Pancreas (tissue), 10 donors: ENCODE results near the gene RHBDF2. TPM values are rescaled to one million over a fixed set of nuclear protein-coding genes. Genes with fewer than 3 reads are reported as not detected.

ENCODE experiments used
- ATAC-seq, 4 donors: fragments of 200-7000 bp; cut with Tn5 transposase; one replicate each; pipeline versions ENCODE4 v1.8.0 to v1.9.1; 2020; ENCODE audit warnings: mild to moderate bottlenecking in 4 of 4, moderate library complexity in 4 of 4
- DNase-seq, 6 donors: peaks; one replicate each; pipeline ENCODE4 v3.0.0-alpha.2; 2020
- FAIRE-seq: peaks from 2 replicates; lab custom pipeline; 2012; peaks lifted over from hg19 to GRCh38; lab: Jason Lieb, UNC
- H3K27ac ChIP-seq, 4 donors: fragments of 200-600 bp; sonication (generic); 1 replicate in 3 of 4; 2 replicates in 1 of 4; pipeline versions ENCODE4 v1.5.0 to v1.8.0; 2020
- H3K27me3 ChIP-seq, 4 donors: fragments of 200-600 bp; one replicate each; pipeline ENCODE4 v1.8.0; 2021
- H3K36me3 ChIP-seq, 3 donors: fragments of 200-600 bp; sonication (generic) in 1 of 3; one replicate each; pipeline versions ENCODE4 v1.5.0 to v1.8.0; 2020 to 2021
- H3K4me1 ChIP-seq, 3 donors: fragments of 200-600 bp; one replicate each; pipeline ENCODE4 v1.8.0; 2021
- H3K4me3 ChIP-seq, 4 donors: fragments of 200-600 bp; sonication (generic) in 2 of 4; one replicate each; pipeline versions ENCODE4 v1.5.0 to v1.8.0; 2020 to 2021
- H3K9me3 ChIP-seq, 4 donors: fragments of 200-600 bp; one replicate each; pipeline ENCODE4 v1.8.0; 2021
- WGBS, 2 donors: extraction: QIAGEN DNeasy Blood & Tissue Kit; methylation state at CpG; one replicate each; pipeline ENCODE4 v1.1.7; 2013; 5-methylcytosine and 5-hydroxymethylcytosine counted together
- intact Hi-C, 3 donors: fragments of 100-400 bp; cut with DNase I; formaldehyde crosslinking; loops; one replicate each; pipeline versions ENCODE4 v1.11.1 to v1.14.2; 2022
- polyA plus RNA-seq, 2 donors: library from polyadenylated mRNA; stranded (reverse); fragments of 200-250 nt; gene quantifications; one replicate each; pipeline ENCODE4 v1.2.3, GENCODE V29; 2013
- total RNA-seq, 6 donors: library from RNA; stranded (reverse); fragmentation: NEBNext Ultra II Directional in 4 of 6; extraction: Animal tissue kit (Norgen Biotek cat#: 25700) in 4 of 6; gene quantifications; one replicate each; pipeline versions ENCODE4 v1.2.1 to v1.2.4, GENCODE V29; 2021 to 2023
- TF ChIP-seq, protein P1 (sequence below), 4 donors: fragments of 200-600 bp; sonication (generic) in 3 of 4; IDR thresholded peaks; one replicate each; pipeline versions ENCODE4 v1.5.0 to v1.8.0; 2021; ENCODE audit warnings: antibody characterized with exemption in 4 of 4
- donor health status: healthy with polysubstance abuse.
- donor health status: DM: no; HTN: no; CAD: no; lungs with moderate emphysema.
- donor health status: DM: no; HTN: no; CAD: no.
- donor health status: control.
- donor health status: control.
- donor health status: Bipolar disorder and iron deficiency.
- donor health status: DM: yes; HTN: yes; CAD: no.
- donor health status: DM: no; HTN: no; CAD: no.
- donor health status: DM: no; HTN: no; CAD: no.
- donor health status: DM: yes; HTN: yes; CAD: no.

RHBDF2 gene
- total and polyA plus RNA-seq, 8 donors, result 18.0 to 50.1 (median 22.4) TPM

DNA sequence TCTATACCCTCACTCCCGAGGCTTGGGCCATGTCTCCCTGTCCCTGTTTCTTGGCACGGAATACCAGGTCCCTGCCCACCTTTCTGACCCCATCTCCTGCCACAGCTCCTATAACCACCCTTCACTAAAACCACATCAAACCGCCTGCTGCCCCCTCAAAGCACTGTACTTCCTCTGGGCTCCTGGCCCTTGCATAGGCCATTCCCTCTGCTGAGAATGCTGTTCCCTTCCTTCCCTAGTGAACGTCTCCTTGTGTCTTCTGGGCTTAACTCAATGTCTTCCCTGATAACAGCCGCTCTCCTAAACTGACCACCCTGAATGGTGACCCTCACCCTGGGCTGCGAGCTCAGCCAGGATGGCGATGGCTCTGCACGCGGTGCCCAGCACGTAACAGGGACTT is 23.1 kb downstream of the RHBDF2 start:
- WGBS, 2 donors, result 94% methylated on average over 10 of the region's 10 CpGs
- TF ChIP-seq, protein P1, sequence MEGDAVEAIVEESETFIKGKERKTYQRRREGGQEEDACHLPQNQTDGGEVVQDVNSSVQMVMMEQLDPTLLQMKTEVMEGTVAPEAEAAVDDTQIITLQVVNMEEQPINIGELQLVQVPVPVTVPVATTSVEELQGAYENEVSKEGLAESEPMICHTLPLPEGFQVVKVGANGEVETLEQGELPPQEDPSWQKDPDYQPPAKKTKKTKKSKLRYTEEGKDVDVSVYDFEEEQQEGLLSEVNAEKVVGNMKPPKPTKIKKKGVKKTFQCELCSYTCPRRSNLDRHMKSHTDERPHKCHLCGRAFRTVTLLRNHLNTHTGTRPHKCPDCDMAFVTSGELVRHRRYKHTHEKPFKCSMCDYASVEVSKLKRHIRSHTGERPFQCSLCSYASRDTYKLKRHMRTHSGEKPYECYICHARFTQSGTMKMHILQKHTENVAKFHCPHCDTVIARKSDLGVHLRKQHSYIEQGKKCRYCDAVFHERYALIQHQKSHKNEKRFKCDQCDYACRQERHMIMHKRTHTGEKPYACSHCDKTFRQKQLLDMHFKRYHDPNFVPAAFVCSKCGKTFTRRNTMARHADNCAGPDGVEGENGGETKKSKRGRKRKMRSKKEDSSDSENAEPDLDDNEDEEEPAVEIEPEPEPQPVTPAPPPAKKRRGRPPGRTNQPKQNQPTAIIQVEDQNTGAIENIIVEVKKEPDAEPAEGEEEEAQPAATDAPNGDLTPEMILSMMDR (IDR thresholded peaks at IDR 0.05), result no peak

DNA sequence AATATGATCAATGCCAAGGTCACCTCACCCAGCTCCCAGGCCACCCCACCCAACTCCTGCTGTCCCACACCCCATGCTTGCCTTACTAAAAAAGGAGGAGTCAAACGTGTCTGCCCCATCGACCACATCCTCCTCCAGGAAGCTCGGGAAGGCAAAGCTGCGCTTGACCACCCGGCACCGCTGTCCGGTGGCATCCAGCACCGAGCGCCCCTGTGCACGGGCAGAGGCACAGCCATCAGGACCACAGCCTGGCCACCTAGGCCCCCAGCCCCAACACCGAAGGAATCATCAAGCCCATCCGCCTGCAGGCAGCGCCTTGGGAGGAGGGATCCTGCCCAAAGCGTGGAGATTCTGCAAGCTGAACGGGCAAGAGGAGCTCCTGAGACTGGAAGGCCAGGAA is 23.6 kb downstream of the RHBDF2 start:
- DNase-seq (no peak), ATAC-seq (no peak), FAIRE-seq (no peak)
- WGBS, 2 donors, result 92 to 95% methylated on average over 15 of the region's 15 CpGs
- Histone ChIP-seq H3K36me3 (peaks cover 0 to 13% (median under 1%) of the 10 kb centered on the region in 3 donors), H3K4me3 (no peak overlapping the region), H3K27me3 (no peaks in the 10 kb centered on the region), H3K9me3 (no peaks in the 10 kb centered on the region), H3K27ac (no peak overlapping the region), H3K4me1 (no peaks in the 10 kb centered on the region)
- intact Hi-C loops, result no loop called here
- TF ChIP-seq, protein P1 (IDR thresholded peaks at IDR 0.05), result no peak

More for the DNA sequence above, 23.1 kb downstream of the RHBDF2 start:
- Histone ChIP-seq H3K36me3 (peaks cover 0 to 10% (median 0%) of the 10 kb centered on the region in 3 donors), H3K4me3 (no peak overlapping the region), H3K9me3 (no peaks in the 10 kb centered on the region), H3K27me3 (no peaks in the 10 kb centered on the region), H3K27ac (no peak overlapping the region), H3K4me1 (no peaks in the 10 kb centered on the region)
- ATAC-seq (no peak), FAIRE-seq (no peak), DNase-seq (no peak)
- intact Hi-C loops, result no loop called here

DNA sequence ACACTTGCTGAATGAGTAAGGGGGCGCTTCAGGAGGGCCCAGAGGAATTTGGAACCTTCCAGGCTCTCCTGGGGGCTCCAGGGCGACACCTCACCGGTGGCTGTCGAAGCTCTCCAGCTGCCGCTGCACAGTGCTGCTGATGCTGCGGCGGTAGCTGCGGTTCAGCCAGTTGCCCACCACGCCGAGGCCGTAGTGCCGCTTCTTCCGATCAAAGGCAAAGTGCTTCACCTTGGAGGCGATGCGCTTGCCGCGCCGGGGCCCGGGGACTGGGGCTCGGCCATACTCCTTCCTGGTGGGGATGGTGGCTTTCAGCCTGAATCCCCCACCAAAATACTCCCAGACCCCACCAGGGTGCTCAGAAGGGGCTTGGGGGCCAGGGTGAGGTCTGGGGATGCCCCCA is 24.5 kb downstream of the RHBDF2 start:
- TF ChIP-seq, protein P1 (IDR thresholded peaks at IDR 0.05), result no peak
- Histone ChIP-seq H3K27ac (no peak overlapping the region), H3K4me3 (no peak overlapping the region), H3K36me3 (peaks cover 0 to 21% (median 8%) of the 10 kb centered on the region in 3 donors), H3K27me3 (no peaks in the 10 kb centered on the region), H3K4me1 (no peaks in the 10 kb centered on the region), H3K9me3 (no peaks in the 10 kb centered on the region)
- intact Hi-C loops, result no loop called here
- DNase-seq, result no peak
- no peak for FAIRE-seq
- no peak for ATAC-seq
- WGBS, 2 donors, result 96 to 98% methylated on average over 20 of the region's 20 CpGs

DNA sequence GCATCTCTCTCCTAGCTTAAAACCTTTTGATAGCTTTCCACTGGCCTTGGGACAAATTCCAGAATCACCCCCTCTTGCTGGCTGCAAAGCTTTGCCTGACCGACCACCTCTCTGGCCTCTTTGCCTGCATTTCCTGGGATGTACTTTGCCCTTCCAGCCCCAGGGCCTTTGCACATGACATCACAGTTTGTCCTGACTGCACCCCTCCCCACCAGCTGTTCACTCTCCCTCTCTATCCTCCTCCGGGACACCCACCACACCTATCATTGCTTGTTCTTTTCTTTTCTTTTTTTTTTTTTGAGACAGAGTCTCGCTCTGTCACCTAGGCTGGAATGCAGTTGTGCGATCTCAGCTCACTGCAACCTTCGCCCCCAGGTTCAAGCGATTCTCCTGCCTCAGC is 25.9 kb downstream of the RHBDF2 start:
- ATAC-seq, result no peak
- Histone ChIP-seq H3K9me3 (no peaks in the 10 kb centered on the region), H3K36me3 (peaks cover 0 to 26% (median 12%) of the 10 kb centered on the region in 3 donors), H3K27ac (no peak overlapping the region), H3K4me1 (no peaks in the 10 kb centered on the region), H3K4me3 (no peak overlapping the region), H3K27me3 (no peaks in the 10 kb centered on the region)
- TF ChIP-seq, protein P1 (IDR thresholded peaks at IDR 0.05), result no peak
- intact Hi-C loops, result no loop called here
- no peak for FAIRE-seq
- 93 to 97% methylated on average over 6 of the region's 6 CpGs for WGBS, 2 donors
- no peak for DNase-seq

DNA sequence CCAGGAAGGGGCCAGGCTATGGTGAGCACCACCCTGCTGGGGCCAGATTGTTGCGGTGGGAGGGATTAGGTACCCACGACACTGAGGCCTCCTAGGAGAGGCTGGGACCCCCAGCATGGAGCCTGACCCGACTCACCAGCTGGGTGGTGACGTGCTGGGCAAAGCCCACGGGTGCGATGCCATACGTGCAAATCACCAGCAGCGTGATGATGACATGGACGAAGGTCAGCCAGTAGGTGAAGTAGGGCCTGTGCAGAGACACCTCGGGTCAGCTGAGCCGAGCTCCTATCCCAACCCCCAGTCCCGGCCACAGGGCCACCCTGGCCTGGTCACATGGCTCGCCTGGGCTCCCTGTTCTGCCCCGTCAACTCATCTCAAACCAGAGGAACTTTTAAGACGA is 26.3 kb downstream of the RHBDF2 start:
- peak in 1 of 6 donors; percentile 25 for DNase-seq
- no peaks in the 10 kb centered on the region for H3K27me3 ChIP-seq
- peaks cover 0 to 26% (median 12%) of the 10 kb centered on the region in 3 donors for H3K36me3 ChIP-seq
- WGBS, 2 donors, result 94 to 95% methylated on average over 15 of the region's 15 CpGs
- intact Hi-C loops, result loop anchor here in 1 of 3 donors (5.0 kb wide), 1 partner anchor 32 kb away; no protein-coding TSS in a partner anchor
- FAIRE-seq, result no peak
- no peaks in the 10 kb centered on the region for H3K4me1 ChIP-seq
- TF ChIP-seq, protein P1 (IDR thresholded peaks at IDR 0.05), result no peak
- no peak overlapping the region for H3K4me3 ChIP-seq
- H3K27ac ChIP-seq, result no peak overlapping the region
- ATAC-seq, result no peak
- H3K9me3 ChIP-seq, result no peaks in the 10 kb centered on the region
